Liver (tissue), 9 donors: ENCODE measurements around the gene WIPI1. TPM values are rescaled to one million over a fixed set of nuclear protein-coding genes. Genes with fewer than 3 reads are reported as not detected.

Source experiments
- DNase-seq: peaks from one replicate; pipeline ENCODE4 v3.0.0-alpha.2; 2017; ENCODE audit warnings: low spot score
- H3K27ac ChIP-seq, 2 donors: one replicate each; pipeline ENCODE4 v1.7.0; 2013; ENCODE audit warnings: inconsistent platforms in 2 of 2, low read length in 2 of 2, control low read depth in 1 of 2, low read depth in 1 of 2, mild to moderate bottlenecking in 1 of 2
- H3K27me3 ChIP-seq, 4 donors: one replicate each; pipeline versions ENCODE4 v1.6.1 to v1.7.0; 2013; ENCODE audit warnings: low read length in 3 of 4, inconsistent platforms in 1 of 4, mild to moderate bottlenecking in 1 of 4, moderate library complexity in 1 of 4; ENCODE audit not compliant: control insufficient read depth in 4 of 4, insufficient read depth in 4 of 4
- H3K36me3 ChIP-seq, 4 donors: one replicate each; pipeline versions ENCODE4 v1.6.1 to v1.7.0; 2013; ENCODE audit warnings: low read length in 3 of 4, mild to moderate bottlenecking in 3 of 4, low read depth in 1 of 4, moderate library complexity in 1 of 4; ENCODE audit not compliant: control insufficient read depth in 4 of 4, insufficient read depth in 3 of 4
- H3K4me1 ChIP-seq, 4 donors: one replicate each; pipeline versions ENCODE4 v1.6.1 to v1.7.0; 2013; ENCODE audit warnings: low read length in 3 of 4, mild to moderate bottlenecking in 3 of 4, moderate library complexity in 1 of 4; ENCODE audit not compliant: control insufficient read depth in 4 of 4, insufficient read depth in 4 of 4
- H3K4me3 ChIP-seq, 3 donors: one replicate each; pipeline versions ENCODE4 v1.6.1 to v1.7.0; 2013; ENCODE audit warnings: low read length in 3 of 3, control low read depth in 1 of 3, low read depth in 1 of 3, mild to moderate bottlenecking in 1 of 3
- H3K9ac ChIP-seq, 2 donors: one replicate each; pipeline ENCODE4 v1.7.0; 2013; ENCODE audit warnings: low read length in 2 of 2, mild to moderate bottlenecking in 2 of 2, moderate library complexity in 2 of 2, control low read depth in 1 of 2, low read depth in 1 of 2
- H3K9me3 ChIP-seq, 4 donors: one replicate each; pipeline versions ENCODE4 v1.6.1 to v1.7.0; 2013; ENCODE audit warnings: low read length in 3 of 4; ENCODE audit not compliant: control insufficient read depth in 4 of 4
- ATF3 ChIP-seq: IDR thresholded peaks from 2 replicates; pipeline ENCODE4 v1.6.1; 2016; ENCODE audit warnings: antibody characterized with exemption
- CTCF ChIP-seq: fragments of 150-350 bp; IDR thresholded peaks from 2 replicates; pipeline ENCODE4 v1.5.1; 2017; ENCODE audit warnings: improper control_type of control experiment, low read depth, low read length; ENCODE audit not compliant: missing input control
- FOXA1 ChIP-seq: IDR thresholded peaks from 2 replicates; pipeline ENCODE4 v1.6.1; 2016; ENCODE audit warnings: antibody characterized with exemption
- FOXA2 ChIP-seq: IDR thresholded peaks from 2 replicates; pipeline ENCODE4 v1.6.1; 2016; ENCODE audit warnings: antibody characterized with exemption
- GABPA ChIP-seq, 2 donors: IDR thresholded peaks in 1 of 2; conservative IDR thresholded peaks in 1 of 2; 2 replicates each; pipeline ENCODE4 v1.6.1; 2016; ENCODE audit warnings: antibody characterized with exemption in 2 of 2, mild to moderate bottlenecking in 1 of 2, moderate library complexity in 1 of 2
- HNF4A ChIP-seq, 2 donors: conservative IDR thresholded peaks; 2 replicates each; pipeline ENCODE4 v1.6.1; 2016; ENCODE audit warnings: antibody characterized with exemption in 2 of 2, mild to moderate bottlenecking in 2 of 2
- HNF4G ChIP-seq: IDR thresholded peaks from 2 replicates; pipeline ENCODE4 v1.6.1; 2016; ENCODE audit warnings: antibody characterized with exemption
- JUND ChIP-seq, 2 donors: IDR thresholded peaks; 2 replicates each; pipeline ENCODE4 v1.6.1; 2016; ENCODE audit warnings: antibody characterized with exemption in 2 of 2
- MAX ChIP-seq: IDR thresholded peaks from 2 replicates; pipeline ENCODE4 v1.6.1; 2016; ENCODE audit warnings: antibody characterized with exemption
- RAD21 ChIP-seq, 2 donors: IDR thresholded peaks; 2 replicates each; pipeline ENCODE4 v1.6.1; 2016; ENCODE audit warnings: antibody characterized with exemption in 2 of 2, mild to moderate bottlenecking in 2 of 2
- RXRA ChIP-seq, 2 donors: IDR thresholded peaks; 2 replicates each; pipeline ENCODE4 v1.6.1; 2017 to 2018; ENCODE audit warnings: antibody characterized with exemption in 2 of 2, mild to moderate bottlenecking in 1 of 2
- SP1 ChIP-seq: IDR thresholded peaks from 2 replicates; pipeline ENCODE4 v1.6.1; 2018; ENCODE audit warnings: antibody characterized with exemption, mild to moderate bottlenecking
- TAF1 ChIP-seq: conservative IDR thresholded peaks from 2 replicates; pipeline ENCODE4 v1.6.1; 2016; ENCODE audit warnings: antibody characterized with exemption, mild to moderate bottlenecking
- YY1 ChIP-seq: IDR thresholded peaks from 2 replicates; pipeline ENCODE4 v1.6.1; 2016; ENCODE audit warnings: antibody characterized with exemption, mild to moderate bottlenecking
- ZBTB33 ChIP-seq: IDR thresholded peaks from 2 replicates; pipeline ENCODE4 v1.6.1; 2016; ENCODE audit warnings: antibody characterized with exemption
- WGBS: extraction: QIAGEN DNeasy Blood & Tissue Kit; methylation state at CpG from one replicate; pipeline ENCODE4 v1.1.7; 2013; 5-methylcytosine and 5-hydroxymethylcytosine counted together
- polyA plus RNA-seq, 2 donors: library from polyadenylated mRNA; stranded (reverse) in 1 of 2; unstranded in 1 of 2; fragments of 200-250 nt in 1 of 2; fragments of >200 nt in 1 of 2; fragmentation: Nextera tagmentation in 1 of 2; extraction: Ambion mirVana in 1 of 2; gene quantifications; one replicate each; pipeline versions ENCODE4 v1.2.1 to v1.2.3, GENCODE V29; 2013 to 2015
- total RNA-seq, 2 donors: library from RNA; depleted of rRNA; stranded (reverse); fragments of >200 nt; gene quantifications; one replicate each; pipeline ENCODE4 v1.2.3, GENCODE V29; 2014
- TF ChIP-seq, protein P1 (sequence below): IDR thresholded peaks from 2 replicates; pipeline ENCODE4 v1.6.1; 2016; ENCODE audit warnings: antibody characterized with exemption, mild to moderate bottlenecking
- donor health status: healthy.
- donor health status: healthy.
- donor health status: healthy.
- donor health status: healthy.
- donor health status: healthy.

The WIPI1 gene
- total and polyA plus RNA-seq, 4 donors: 21.1 to 48.6 (median 29.8) TPM

- TF ChIP-seq RAD21 (IDR thresholded peaks at IDR 0.05) (no peak), HNF4A (conservative IDR thresholded peaks at IDR 0.05) (no peak), RXRA (IDR thresholded peaks at IDR 0.05) (no peak), HNF4G (no peak), ATF3 (no peak), JUND (IDR thresholded peaks at IDR 0.05) (no peak), GABPA (IDR thresholded peaks at IDR 0.05 in 1 of 2, conservative IDR thresholded peaks at IDR 0.05 in 1 of 2) (no peak), YY1 (no peak), ZBTB33 (no peak), FOXA1 (no peak)
- TF ChIP-seq, protein P1, sequence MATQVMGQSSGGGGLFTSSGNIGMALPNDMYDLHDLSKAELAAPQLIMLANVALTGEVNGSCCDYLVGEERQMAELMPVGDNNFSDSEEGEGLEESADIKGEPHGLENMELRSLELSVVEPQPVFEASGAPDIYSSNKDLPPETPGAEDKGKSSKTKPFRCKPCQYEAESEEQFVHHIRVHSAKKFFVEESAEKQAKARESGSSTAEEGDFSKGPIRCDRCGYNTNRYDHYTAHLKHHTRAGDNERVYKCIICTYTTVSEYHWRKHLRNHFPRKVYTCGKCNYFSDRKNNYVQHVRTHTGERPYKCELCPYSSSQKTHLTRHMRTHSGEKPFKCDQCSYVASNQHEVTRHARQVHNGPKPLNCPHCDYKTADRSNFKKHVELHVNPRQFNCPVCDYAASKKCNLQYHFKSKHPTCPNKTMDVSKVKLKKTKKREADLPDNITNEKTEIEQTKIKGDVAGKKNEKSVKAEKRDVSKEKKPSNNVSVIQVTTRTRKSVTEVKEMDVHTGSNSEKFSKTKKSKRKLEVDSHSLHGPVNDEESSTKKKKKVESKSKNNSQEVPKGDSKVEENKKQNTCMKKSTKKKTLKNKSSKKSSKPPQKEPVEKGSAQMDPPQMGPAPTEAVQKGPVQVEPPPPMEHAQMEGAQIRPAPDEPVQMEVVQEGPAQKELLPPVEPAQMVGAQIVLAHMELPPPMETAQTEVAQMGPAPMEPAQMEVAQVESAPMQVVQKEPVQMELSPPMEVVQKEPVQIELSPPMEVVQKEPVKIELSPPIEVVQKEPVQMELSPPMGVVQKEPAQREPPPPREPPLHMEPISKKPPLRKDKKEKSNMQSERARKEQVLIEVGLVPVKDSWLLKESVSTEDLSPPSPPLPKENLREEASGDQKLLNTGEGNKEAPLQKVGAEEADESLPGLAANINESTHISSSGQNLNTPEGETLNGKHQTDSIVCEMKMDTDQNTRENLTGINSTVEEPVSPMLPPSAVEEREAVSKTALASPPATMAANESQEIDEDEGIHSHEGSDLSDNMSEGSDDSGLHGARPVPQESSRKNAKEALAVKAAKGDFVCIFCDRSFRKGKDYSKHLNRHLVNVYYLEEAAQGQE: no peak
- H3K4me3 ChIP-seq: no peak overlapping the region
- no peak overlapping the region for H3K9ac ChIP-seq
- peaks cover 0 to 6% (median 5%) of the 10 kb centered on the region in 4 donors for H3K4me1 ChIP-seq
- peaks cover 0 to 2% (median 0%) of the 10 kb centered on the region in 4 donors for H3K9me3 ChIP-seq
- H3K36me3 ChIP-seq: no peaks in the 10 kb centered on the region
- no peaks in the 10 kb centered on the region for H3K27me3 ChIP-seq
- no peak for DNase-seq
- WGBS: 88% methylated on average over 1 of the region's 1 CpG
- H3K27ac ChIP-seq: no peak overlapping the region
Observed at GRCh38 chr17:68403122-68403521, 54.2 kb downstream of the WIPI1 start.

DNA sequence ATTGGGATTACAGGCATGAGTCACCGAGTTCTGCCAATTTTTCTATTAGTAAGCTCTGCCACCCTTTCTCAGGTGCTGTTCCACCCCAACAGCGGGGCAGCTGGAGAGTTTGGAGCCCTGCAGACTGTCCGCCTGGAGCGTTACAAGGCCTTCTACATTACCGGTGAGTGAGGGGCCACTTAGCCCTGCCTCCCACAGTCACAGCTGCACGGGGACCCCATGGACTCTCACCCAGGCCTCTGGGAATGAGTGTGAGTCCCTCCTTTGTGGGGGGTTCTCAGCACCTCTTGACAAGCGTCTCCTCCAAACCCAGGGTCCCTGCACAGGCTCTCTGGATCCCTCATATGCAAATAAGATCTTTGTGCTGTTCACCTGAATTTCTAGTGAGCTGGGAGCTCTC, 56.0 kb downstream of the WIPI1 start:
- TF ChIP-seq MAX (no peak), FOXA2 (no peak), HNF4G (no peak), SP1 (no peak), YY1 (no peak), CTCF (no peak), HNF4A (conservative IDR thresholded peaks at IDR 0.05) (no peak), RAD21 (IDR thresholded peaks at IDR 0.05) (no peak), JUND (IDR thresholded peaks at IDR 0.05) (no peak), RXRA (IDR thresholded peaks at IDR 0.05) (no peak), TAF1 (no peak)
- TF ChIP-seq, protein P1: no peak
- Histone ChIP-seq H3K4me3 (no peak overlapping the region), H3K9me3 (peaks cover 0 to 2% (median 0%) of the 10 kb centered on the region in 4 donors), H3K4me1 (peaks cover 0 to 6% (median 5%) of the 10 kb centered on the region in 4 donors), H3K27ac (no peak overlapping the region), H3K36me3 (no peaks in the 10 kb centered on the region), H3K27me3 (no peaks in the 10 kb centered on the region), H3K9ac (no peak overlapping the region)
- no peak for DNase-seq
- WGBS: 97% methylated on average over 7 of the region's 7 CpGs
